ENCODE measurements around the gene FBXO48. TPM values are rescaled to one million over a fixed set of nuclear protein-coding genes. Genes with fewer than 3 reads are reported as not detected.
A peak's percentile ranks its signal among the peaks of the same experiment; 100 is the strongest.

Gene FBXO48
- total and polyA plus RNA-seq, 10 of the 15 experiments (the other 5 are each of a cell fraction or from before 2014, with no cell fraction given): 0.56 to 2.3 (median 1.2) TPM

- Histone ChIP-seq H3K4me2 (ENCODE audit: control insufficient read depth, insufficient read depth) (no peak overlapping the region), H3K9ac (ENCODE audit: control insufficient read depth, insufficient read depth, low read length) (no peak overlapping the region), H2AFZ (ENCODE audit: control insufficient read depth, low read depth, low read length) (no peak overlapping the region), H4K20me1 (ENCODE audit: control insufficient read depth, insufficient read depth) (no peaks in the 10 kb centered on the region), H3K27me3 (replicated peaks in 1 of 2; ENCODE audit: control insufficient read depth in 2 of 2, insufficient read depth in 2 of 2, low read length in 1 of 2) (no peaks in the 10 kb centered on the region), H3K9me3 (replicated peaks; ENCODE audit: control insufficient read depth, insufficient read depth, low read length) (no peaks in the 10 kb centered on the region), H3K27ac (ENCODE audit: control insufficient read depth, insufficient read depth) (no peak overlapping the region), H3K79me2 (ENCODE audit: control insufficient read depth, insufficient read depth, low read length) (no peaks in the 10 kb centered on the region), H3K4me3 (no peak overlapping the region), H3K4me1 (ENCODE audit: control insufficient read depth, insufficient read depth, low read length) (no peaks in the 10 kb centered on the region), H3K36me3 (ENCODE audit: control insufficient read depth in 2 of 2, insufficient read depth in 2 of 2, low read length in 1 of 2) (no peaks in the 10 kb centered on the region)
- ChIA-PET CTCF (interaction anchor here (1.8 to 2.6 kb wide), 2 partner anchors 53 to 79 kb away, joined by 5 to 9 read pairs; no protein-coding TSS in a partner anchor), SMC1A (ENCODE audit: uncharacterized antibody, unreplicated experiment) (no interaction called here), RAD21 (ENCODE audit: unreplicated experiment) (no interaction called here), POLR2A (no interaction called here)
- FAIRE-seq: peak; percentile 81
- WGBS (ENCODE audit: insufficient coverage, insufficient replicate concordance, low lambda C conversion rate, missing lambda C conversion rate): 85% methylated on average over 5 of the region's 5 CpGs
- intact Hi-C loops (cut with micrococcal nuclease; ENCODE audit: unreplicated experiment): no loop called here
- DNase-seq (ENCODE audit: low read depth, low spot score): no peak
- BruUV-seq (replicated peaks): no TSS peak
- in situ Hi-C loops (cut with MboI): no loop called here
- ATAC-seq: no peak
- TF ChIP-seq TCF7 (IDR thresholded peaks at IDR 0.05; ENCODE audit: borderline replicate concordance) (no peak), HDAC2 (IDR thresholded peaks at IDR 0.05) (no peak), STAT1 (conservative IDR thresholded peaks at IDR 0.05) (no peak), CUX1 (IDR thresholded peaks at IDR 0.05; ENCODE audit: insufficient replicate concordance, low read depth, low read length) (no peak), MEF2B (IDR thresholded peaks at IDR 0.05; ENCODE audit: partially characterized antibody, poor library complexity, severe bottlenecking) (no peak), RELB (IDR thresholded peaks at IDR 0.05; ENCODE audit: low read depth) (no peak), ETV6 (conservative IDR thresholded peaks at IDR 0.05 in 1 of 2, IDR thresholded peaks at IDR 0.05 in 1 of 2; ENCODE audit: borderline replicate concordance in 1 of 2, low read depth in 1 of 2) (no peak), EED (IDR thresholded peaks at IDR 0.05; ENCODE audit: low read depth) (no peak), EP300 (IDR thresholded peaks at IDR 0.05; ENCODE audit: borderline replicate concordance in 1 of 2, control insufficient read depth in 1 of 2, low read depth in 2 of 2, low read length in 2 of 2) (no peak), SMAD5 (IDR thresholded peaks at IDR 0.05; ENCODE audit: low read depth) (no peak), SP1 (IDR thresholded peaks at IDR 0.05; ENCODE audit: low read depth, low read length) (no peak), RELA (IDR thresholded peaks at IDR 0.05; ENCODE audit: borderline replicate concordance, partially characterized antibody) (no peak), ZNF274 (IDR thresholded peaks at IDR 0.05; ENCODE audit: insufficient read depth, insufficient read length) (no peak), IRF4 (IDR thresholded peaks at IDR 0.05; ENCODE audit: low read depth, low read length) (no peak), DPF2 (IDR thresholded peaks at IDR 0.05) (no peak)
Observed at GRCh38 chr2:68516051-68516955, 49.2 kb upstream of the FBXO48 start.
